OCI-LY7 (cell line): ENCODE data around the gene NIT2. TPM values are rescaled to one million over a fixed set of nuclear protein-coding genes. Genes with fewer than 3 reads are reported as not detected.

ENCODE experiments used
- BruUV-seq: library from RNA; stranded (reverse); fragments of 400-500 nt; replicated peaks from 2 replicates; lab custom pipeline; 2021; lab: Mats Ljungman, UMichigan
- CTCF ChIA-PET: fragments of 300-600 bp; sonication (Branson Sonifier 250); formaldehyde crosslinking; loops from one replicate; lab custom pipeline; 2022; ENCODE audit warnings: antibody characterized with exemption; ENCODE audit not compliant: unreplicated experiment; lab: Charles Lee
- POLR2A ChIA-PET: fragments of 300-600 bp; sonication (Branson Sonifier 250); formaldehyde crosslinking; loops from one replicate; lab custom pipeline; 2022; ENCODE audit warnings: antibody characterized with exemption; lab: Charles Lee
- DNase-seq: peaks from one replicate; pipeline ENCODE4 v3.0.0-alpha.2; 2015; ENCODE audit warnings: low spot score
- H2AFZ ChIP-seq: fragments of 200-600 bp; sonication (generic), shearing (Covaris generic); 2 replicates; pipeline ENCODE4 v1.6.1; 2014; ENCODE audit warnings: mild to moderate bottlenecking, antibody characterized with exemption, low read length, moderate library complexity
- H3K27ac ChIP-seq: fragments of 200-600 bp; sonication (generic); 2 replicates; pipeline ENCODE4 v1.5.1; 2014; ENCODE audit warnings: mixed run types, low read depth, mild to moderate bottlenecking, moderate library complexity, low read length, inconsistent platforms; ENCODE audit not compliant: poor library complexity, severe bottlenecking
- H3K36me3 ChIP-seq: fragments of 200-600 bp; sonication (generic); 2 replicates; pipeline ENCODE4 v1.6.1; 2014; ENCODE audit warnings: mild to moderate bottlenecking, antibody characterized with exemption, low read length, moderate library complexity, mixed read lengths; ENCODE audit not compliant: insufficient read depth
- H3K4me1 ChIP-seq: fragments of 200-600 bp; sonication (generic); 2 replicates; pipeline ENCODE4 v1.5.1; 2014; ENCODE audit warnings: mild to moderate bottlenecking, low read length; ENCODE audit not compliant: insufficient read depth, poor library complexity, severe bottlenecking
- H3K4me2 ChIP-seq: fragments of 200-600 bp; sonication (generic); 2 replicates; pipeline ENCODE4 v1.6.1; 2014; ENCODE audit warnings: mild to moderate bottlenecking, low read length
- H3K4me3 ChIP-seq: fragments of 200-600 bp; sonication (generic); 2 replicates; pipeline ENCODE4 v1.5.1; 2014; ENCODE audit warnings: mild to moderate bottlenecking, low read depth, low read length; ENCODE audit not compliant: poor library complexity, severe bottlenecking
- H3K79me2 ChIP-seq: fragments of 200-600 bp; sonication (generic); 2 replicates; pipeline ENCODE4 v1.6.1; 2016; ENCODE audit warnings: low read depth, mild to moderate bottlenecking, low read length, moderate library complexity, mixed read lengths; ENCODE audit not compliant: insufficient read depth
- H3K9me2 ChIP-seq: fragments of 200-600 bp; sonication (generic); 2 replicates; pipeline ENCODE4 v1.6.1; 2016; ENCODE audit warnings: mild to moderate bottlenecking, low read length, mixed read lengths; ENCODE audit not compliant: insufficient read depth
- H3K9me3 ChIP-seq: fragments of 200-600 bp; sonication (generic); 2 replicates; pipeline ENCODE4 v1.6.1; 2014; ENCODE audit warnings: mild to moderate bottlenecking, mixed run types, low read length, mixed read lengths
- H4K20me1 ChIP-seq: fragments of 200-600 bp; sonication (generic); 2 replicates; pipeline ENCODE4 v1.6.1; 2014; ENCODE audit warnings: mild to moderate bottlenecking, antibody characterized with exemption, low read length, moderate library complexity, mixed read lengths; ENCODE audit not compliant: insufficient read depth
- EZH2phosphoT487 ChIP-seq: fragments of 200-600 bp; sonication (generic); IDR thresholded peaks from 2 replicates; pipeline ENCODE4 v1.6.1; 2018; ENCODE audit warnings: low read depth, borderline replicate concordance, mild to moderate bottlenecking, mixed run types, antibody characterized with exemption, low read length, moderate library complexity, mixed read lengths
- intact Hi-C: fragments of 100-400 bp; cut with micrococcal nuclease; formaldehyde crosslinking; loops from one replicate; pipeline ENCODE4 v1.10.0; 2022; ENCODE audit not compliant: unreplicated experiment
- total RNA-seq, 2 experiments: library from RNA; depleted of rRNA in 1 of 2; stranded (reverse); fragments of >200 nt in 1 of 2; shearing (Covaris generic) in 1 of 2; gene quantifications; 2 replicates each; pipeline ENCODE4 v1.2.3, GENCODE V29; 2014 to 2022
- TF ChIP-seq, protein P1 (sequence below): fragments of 200-600 bp; sonication (generic); conservative IDR thresholded peaks from 2 replicates; pipeline ENCODE4 v1.5.1; 2014; ENCODE audit warnings: mild to moderate bottlenecking, antibody characterized with exemption, low read length, moderate library complexity, mixed read lengths

NIT2 gene
- total RNA-seq, 2 experiments from 2014 or later: 34.6 to 42.1 TPM

DNA sequence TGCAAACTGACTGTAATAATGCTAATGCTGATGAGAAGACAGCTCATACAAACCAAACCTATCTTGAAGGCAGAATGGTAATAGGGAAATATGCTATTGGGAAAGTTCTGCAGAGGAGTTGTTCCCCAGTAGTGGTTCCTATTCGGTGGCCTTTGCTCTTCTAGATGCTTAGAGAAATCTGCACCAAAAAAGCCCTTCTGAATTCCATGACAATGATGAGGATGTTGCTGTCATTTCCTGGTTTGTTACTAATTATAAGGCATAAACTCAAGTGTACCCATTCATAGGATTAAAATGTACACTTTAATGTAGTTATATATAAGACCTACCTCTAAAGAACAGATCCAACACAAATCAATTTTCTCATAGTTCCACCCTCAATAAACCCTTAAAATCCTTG lies 36.2 kb downstream of the NIT2 start:
- intact Hi-C loops: no loop called here
- Histone ChIP-seq H3K4me1 (no peaks in the 10 kb centered on the region), H3K36me3 (peaks cover 96% of the 10 kb centered on the region), H3K9me3 (no peaks in the 10 kb centered on the region), H3K4me2 (no peak overlapping the region), H3K27ac (no peak overlapping the region), H4K20me1 (no peaks in the 10 kb centered on the region), H2AFZ (no peak overlapping the region), H3K79me2 (no peaks in the 10 kb centered on the region), H3K9me2 (no peaks in the 10 kb centered on the region), H3K4me3 (no peak overlapping the region)
- TF ChIP-seq, protein P1, sequence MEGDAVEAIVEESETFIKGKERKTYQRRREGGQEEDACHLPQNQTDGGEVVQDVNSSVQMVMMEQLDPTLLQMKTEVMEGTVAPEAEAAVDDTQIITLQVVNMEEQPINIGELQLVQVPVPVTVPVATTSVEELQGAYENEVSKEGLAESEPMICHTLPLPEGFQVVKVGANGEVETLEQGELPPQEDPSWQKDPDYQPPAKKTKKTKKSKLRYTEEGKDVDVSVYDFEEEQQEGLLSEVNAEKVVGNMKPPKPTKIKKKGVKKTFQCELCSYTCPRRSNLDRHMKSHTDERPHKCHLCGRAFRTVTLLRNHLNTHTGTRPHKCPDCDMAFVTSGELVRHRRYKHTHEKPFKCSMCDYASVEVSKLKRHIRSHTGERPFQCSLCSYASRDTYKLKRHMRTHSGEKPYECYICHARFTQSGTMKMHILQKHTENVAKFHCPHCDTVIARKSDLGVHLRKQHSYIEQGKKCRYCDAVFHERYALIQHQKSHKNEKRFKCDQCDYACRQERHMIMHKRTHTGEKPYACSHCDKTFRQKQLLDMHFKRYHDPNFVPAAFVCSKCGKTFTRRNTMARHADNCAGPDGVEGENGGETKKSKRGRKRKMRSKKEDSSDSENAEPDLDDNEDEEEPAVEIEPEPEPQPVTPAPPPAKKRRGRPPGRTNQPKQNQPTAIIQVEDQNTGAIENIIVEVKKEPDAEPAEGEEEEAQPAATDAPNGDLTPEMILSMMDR: no peak
- no peak for TF ChIP-seq EZH2phosphoT487
- POLR2A ChIA-PET: interaction anchor here (1.6 to 2.3 kb wide), 4 partner anchors 10 to 15 kb away, joined by 5 to 9 read pairs (median 8); no protein-coding TSS in a partner anchor
- DNase-seq: no peak
- BruUV-seq: no TSS peak
- CTCF ChIA-PET: no interaction called here

DNA sequence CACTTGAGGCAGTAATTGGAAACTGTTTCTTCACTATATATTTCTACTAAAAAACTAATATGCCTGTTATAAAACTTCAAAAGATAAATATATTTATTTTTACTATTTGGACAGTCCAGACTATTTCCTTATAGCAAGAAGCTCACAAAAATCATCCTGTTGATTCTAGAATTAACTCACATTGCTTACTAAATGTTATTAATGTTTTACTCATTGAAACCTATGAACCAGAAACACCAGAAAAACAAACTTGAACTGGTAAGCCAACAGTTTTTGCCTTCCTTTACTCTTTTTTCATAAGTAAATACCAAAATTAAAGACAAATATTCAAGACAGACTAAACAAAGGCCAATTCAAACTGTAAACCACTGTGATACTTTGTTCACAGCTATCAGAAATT lies 40.0 kb downstream of the NIT2 start:
- H3K36me3 ChIP-seq: peaks cover 94% of the 10 kb centered on the region
- H3K4me1 ChIP-seq: no peaks in the 10 kb centered on the region
- no peak overlapping the region for H3K27ac ChIP-seq
- no peak overlapping the region for H2AFZ ChIP-seq
- no peak for TF ChIP-seq EZH2phosphoT487
- TF ChIP-seq, protein P1: no peak
- no peak overlapping the region for H3K4me3 ChIP-seq
- H3K79me2 ChIP-seq: no peaks in the 10 kb centered on the region
- POLR2A ChIA-PET: interaction anchor here (0.6 to 2.1 kb wide), 6 partner anchors 9 to 217 kb away, joined by 3 to 12 read pairs (median 4); partner anchors contain the start of gene LNP1
- CTCF ChIA-PET: no interaction called here
- intact Hi-C loops: no loop called here
- H3K9me2 ChIP-seq: no peaks in the 10 kb centered on the region
- no peaks in the 10 kb centered on the region for H3K9me3 ChIP-seq
- BruUV-seq: no TSS peak
- no peak for DNase-seq
- H3K4me2 ChIP-seq: no peak overlapping the region
- H4K20me1 ChIP-seq: no peaks in the 10 kb centered on the region; the same call in 1 of the 2 replicates

- H4K20me1 ChIP-seq: no peaks in the 10 kb centered on the region; the same call in 1 of the 2 replicates
- ChIA-PET CTCF (no interaction called here), POLR2A (interaction anchor here (0.7 to 2.1 kb wide), 6 partner anchors 9 to 1575 kb away, joined by 3 to 12 read pairs (median 4); no protein-coding TSS in a partner anchor)
- no peaks in the 10 kb centered on the region for H3K9me2 ChIP-seq
- no peak overlapping the region for H3K27ac ChIP-seq
- H3K9me3 ChIP-seq: no peaks in the 10 kb centered on the region
- BruUV-seq: no TSS peak
- H3K4me1 ChIP-seq: no peaks in the 10 kb centered on the region
- TF ChIP-seq EZH2phosphoT487: no peak
- TF ChIP-seq, protein P1: no peak
- H3K36me3 ChIP-seq: peaks cover 93% of the 10 kb centered on the region
- no peak overlapping the region for H3K4me2 ChIP-seq
- H3K79me2 ChIP-seq: no peaks in the 10 kb centered on the region
- intact Hi-C loops: no loop called here
- no peak for DNase-seq
- no peak overlapping the region for H2AFZ ChIP-seq
- H3K4me3 ChIP-seq: no peak overlapping the region
Measured at GRCh38 chr3:100376301-100376700, 41.7 kb downstream of the NIT2 start.
